Breast epithelium (tissue), 4 donors: Measurements from ENCODE around the gene SMARCAD1. TPM values are rescaled to one million over a fixed set of nuclear protein-coding genes. Genes with fewer than 3 reads are reported as not detected.

ENCODE experiments used
- DNase-seq, 2 donors: peaks; one replicate each; pipeline ENCODE4 v3.0.0-alpha.2; 2019; ENCODE audit warnings: low spot score in 2 of 2
- H3K27ac ChIP-seq, 2 donors: fragments of 200-600 bp; sonication (generic) in 1 of 2; one replicate each; pipeline ENCODE4 v1.5.1; 2016 to 2019; ENCODE audit warnings: mild to moderate bottlenecking in 1 of 2
- H3K27me3 ChIP-seq, 2 donors: fragments of 200-600 bp; sonication (generic) in 1 of 2; one replicate each; pipeline versions ENCODE4 v1.5.1 to v1.6.0; 2017 to 2019; ENCODE audit warnings: control low read depth in 1 of 2, mild to moderate bottlenecking in 1 of 2
- H3K36me3 ChIP-seq: fragments of 200-600 bp; one replicate; pipeline ENCODE4 v1.5.1; 2019
- H3K4me1 ChIP-seq, 2 donors: fragments of 200-600 bp; sonication (generic); one replicate each; pipeline ENCODE4 v1.5.1; 2016 to 2019; ENCODE audit warnings: control low read depth in 1 of 2
- H3K4me3 ChIP-seq, 3 donors: fragments of 200-600 bp; sonication (generic); 1 replicate in 2 of 3; 2 replicates in 1 of 3; pipeline ENCODE4 v1.5.1; 2016 to 2019; ENCODE audit warnings: mild to moderate bottlenecking in 3 of 3, moderate library complexity in 2 of 3
- H3K9me3 ChIP-seq, 2 donors: fragments of 200-600 bp; sonication (generic) in 1 of 2; one replicate each; pipeline ENCODE4 v1.5.1; 2016 to 2019; ENCODE audit warnings: control low read depth in 1 of 2
- POLR2A ChIP-seq: fragments of 450-650 bp; IDR thresholded peaks from one replicate; pipeline ENCODE4 v1.6.1; 2016; ENCODE audit warnings: antibody characterized with exemption, mild to moderate bottlenecking, moderate library complexity
- POLR2AphosphoS5 ChIP-seq, 3 donors: sonication (generic); formaldehyde crosslinking; IDR thresholded peaks; one replicate each; pipeline ENCODE4 v1.6.1; 2017; ENCODE audit warnings: antibody characterized with exemption in 3 of 3
- intact Hi-C: fragments of 100-400 bp; cut with DNase I; formaldehyde crosslinking; loops from one replicate; pipeline ENCODE4 v1.15.1; 2023; ENCODE audit warnings: low total_unique reads
- total RNA-seq, 3 donors: library from RNA; depleted of rRNA; stranded (reverse); fragments of >200 nt; gene quantifications; one replicate each; pipeline ENCODE4 v1.1.0, GENCODE V29; 2016
- TF ChIP-seq, protein P1 (sequence below), 3 donors: fragments of 450-650 bp; IDR thresholded peaks; one replicate each; pipeline ENCODE4 v1.5.1; 2016 to 2017; ENCODE audit warnings: antibody characterized with exemption in 3 of 3, mild to moderate bottlenecking in 3 of 3, moderate library complexity in 3 of 3

Gene SMARCAD1
- total RNA-seq, 3 donors from 2014 or later, result 18.4 to 41.4 (median 32.1) TPM

DNA sequence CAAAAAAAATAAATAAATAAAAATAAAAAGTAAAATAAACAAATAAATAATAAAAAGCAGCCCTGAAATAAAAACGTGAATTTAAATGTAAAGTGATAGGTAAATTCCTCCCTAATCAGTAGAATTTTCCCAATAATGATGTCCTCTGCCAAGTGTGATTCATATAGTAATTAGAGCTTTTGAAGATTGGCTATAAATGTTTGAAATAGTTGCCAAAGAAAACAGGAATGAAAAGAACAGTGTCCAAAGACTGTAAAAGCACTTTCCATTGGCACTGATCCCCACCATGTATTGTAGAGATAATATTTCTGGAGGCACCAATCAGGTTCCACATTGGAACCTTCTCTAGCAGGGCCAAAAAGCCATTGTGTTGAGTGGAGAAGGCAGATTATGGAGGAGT, 25.9 kb upstream of the SMARCAD1 start:
- no peaks in the 10 kb centered on the region for H3K9me3 ChIP-seq
- no peak overlapping the region for H3K27ac ChIP-seq
- TF ChIP-seq POLR2AphosphoS5 (IDR thresholded peaks at IDR 0.05), result no peak
- TF ChIP-seq, protein P1, sequence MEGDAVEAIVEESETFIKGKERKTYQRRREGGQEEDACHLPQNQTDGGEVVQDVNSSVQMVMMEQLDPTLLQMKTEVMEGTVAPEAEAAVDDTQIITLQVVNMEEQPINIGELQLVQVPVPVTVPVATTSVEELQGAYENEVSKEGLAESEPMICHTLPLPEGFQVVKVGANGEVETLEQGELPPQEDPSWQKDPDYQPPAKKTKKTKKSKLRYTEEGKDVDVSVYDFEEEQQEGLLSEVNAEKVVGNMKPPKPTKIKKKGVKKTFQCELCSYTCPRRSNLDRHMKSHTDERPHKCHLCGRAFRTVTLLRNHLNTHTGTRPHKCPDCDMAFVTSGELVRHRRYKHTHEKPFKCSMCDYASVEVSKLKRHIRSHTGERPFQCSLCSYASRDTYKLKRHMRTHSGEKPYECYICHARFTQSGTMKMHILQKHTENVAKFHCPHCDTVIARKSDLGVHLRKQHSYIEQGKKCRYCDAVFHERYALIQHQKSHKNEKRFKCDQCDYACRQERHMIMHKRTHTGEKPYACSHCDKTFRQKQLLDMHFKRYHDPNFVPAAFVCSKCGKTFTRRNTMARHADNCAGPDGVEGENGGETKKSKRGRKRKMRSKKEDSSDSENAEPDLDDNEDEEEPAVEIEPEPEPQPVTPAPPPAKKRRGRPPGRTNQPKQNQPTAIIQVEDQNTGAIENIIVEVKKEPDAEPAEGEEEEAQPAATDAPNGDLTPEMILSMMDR (IDR thresholded peaks at IDR 0.05), result no peak
- no peak for TF ChIP-seq POLR2A
- intact Hi-C loops, result no loop called here
- no peak for DNase-seq
- H3K36me3 ChIP-seq, result no peaks in the 10 kb centered on the region
- H3K4me1 ChIP-seq, result no peaks in the 10 kb centered on the region
- H3K27me3 ChIP-seq, result no peaks in the 10 kb centered on the region
- no peak overlapping the region for H3K4me3 ChIP-seq

- H3K36me3 ChIP-seq, result no peaks in the 10 kb centered on the region
- H3K27me3 ChIP-seq, result no peaks in the 10 kb centered on the region
- no peak for TF ChIP-seq POLR2A
- TF ChIP-seq, protein P1 (IDR thresholded peaks at IDR 0.05), result no peak
- TF ChIP-seq POLR2AphosphoS5 (IDR thresholded peaks at IDR 0.05), result no peak
- no peak overlapping the region for H3K4me3 ChIP-seq
- intact Hi-C loops, result no loop called here
- peaks cover 0 to 18% of the 10 kb centered on the region in 2 donors for H3K9me3 ChIP-seq
- H3K27ac ChIP-seq, result no peak overlapping the region
- no peaks in the 10 kb centered on the region for H3K4me1 ChIP-seq
- no peak for DNase-seq
These were observed 4.9 kb upstream of the SMARCAD1 start for GRCh38 chr4:94202769-94203168.

GRCh38 chr4:94208266-94208665, 601 bp downstream of the SMARCAD1 start:
- Histone ChIP-seq H3K27ac (peak overlapping the region; percentile 82 to 89), H3K9me3 (no peaks in the 10 kb centered on the region), H3K36me3 (no peaks in the 10 kb centered on the region), H3K27me3 (no peaks in the 10 kb centered on the region), H3K4me3 (peak overlapping the region; percentile 58 to 80 (median 78)), H3K4me1 (no peaks in the 10 kb centered on the region)
- TF ChIP-seq, protein P1 (IDR thresholded peaks at IDR 0.05), result no peak
- TF ChIP-seq POLR2A (no peak), POLR2AphosphoS5 (IDR thresholded peaks at IDR 0.05) (no peak)
- DNase-seq, result no peak
- intact Hi-C loops, result no loop called here

DNA sequence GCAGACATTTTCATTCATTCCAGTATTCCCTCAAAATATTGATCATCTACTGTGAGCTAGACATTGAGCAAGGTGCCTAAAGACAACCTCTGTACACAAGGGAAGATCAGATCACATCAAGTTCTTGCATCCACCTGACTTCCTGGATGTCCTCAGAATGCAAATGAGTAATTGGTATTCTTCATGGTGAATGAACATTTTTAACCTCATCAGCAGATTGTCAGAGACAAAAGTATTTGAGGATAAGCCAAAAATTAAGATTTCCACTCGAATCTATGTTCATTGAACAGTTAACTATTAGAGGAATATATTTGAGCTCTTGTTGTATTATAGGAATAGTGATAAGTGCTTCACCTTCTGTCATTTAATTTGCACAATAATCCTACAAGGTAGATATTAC, 1.3 kb downstream of the SMARCAD1 start:
- peak overlapping the region in 2 of 3 donors; percentile 58 to 78 for H3K4me3 ChIP-seq
- intact Hi-C loops, result no loop called here
- H3K36me3 ChIP-seq, result no peaks in the 10 kb centered on the region
- H3K4me1 ChIP-seq, result no peaks in the 10 kb centered on the region
- H3K9me3 ChIP-seq, result no peaks in the 10 kb centered on the region
- no peak for TF ChIP-seq POLR2AphosphoS5 (IDR thresholded peaks at IDR 0.05)
- TF ChIP-seq, protein P1 (IDR thresholded peaks at IDR 0.05), result no peak
- no peak for TF ChIP-seq POLR2A
- peak overlapping the region in 1 of 2 donors; percentile 82 for H3K27ac ChIP-seq
- no peak for DNase-seq
- no peaks in the 10 kb centered on the region for H3K27me3 ChIP-seq

DNA sequence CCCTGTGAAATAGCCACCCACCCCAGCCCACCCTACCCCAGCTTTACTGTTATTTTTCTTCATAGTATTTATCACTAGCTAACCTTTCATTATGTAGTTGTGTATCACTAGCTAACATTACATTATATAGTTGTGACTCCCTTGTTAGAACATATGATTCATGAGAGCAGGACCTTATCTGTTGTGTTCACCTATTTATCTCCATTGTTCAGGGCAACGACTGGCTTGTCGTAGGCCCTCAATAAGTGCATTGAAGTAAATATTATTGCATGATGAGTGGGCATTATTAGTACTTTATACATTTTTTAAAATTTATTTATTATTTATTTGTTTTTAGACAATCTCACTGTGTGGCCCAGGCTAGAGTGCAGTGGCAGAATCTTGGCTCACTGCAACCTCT, 4.2 kb downstream of the SMARCAD1 start:
- H3K9me3 ChIP-seq, result no peaks in the 10 kb centered on the region
- no peaks in the 10 kb centered on the region for H3K36me3 ChIP-seq
- intact Hi-C loops, result no loop called here
- no peaks in the 10 kb centered on the region for H3K4me1 ChIP-seq
- H3K27me3 ChIP-seq, result no peaks in the 10 kb centered on the region
- H3K4me3 ChIP-seq, result no peak overlapping the region
- no peak overlapping the region for H3K27ac ChIP-seq
- TF ChIP-seq, protein P1 (IDR thresholded peaks at IDR 0.05), result no peak
- TF ChIP-seq POLR2AphosphoS5 (IDR thresholded peaks at IDR 0.05) (no peak), POLR2A (no peak)
- DNase-seq, result no peak
